ENCODE data around the gene CDY1B.
"Not testable (repeated sequence)": the region's sequence is repeated elsewhere in the genome, so short reads cannot be mapped to it uniquely, and the experiment has no call there.

Gene CDY1B, protein sequence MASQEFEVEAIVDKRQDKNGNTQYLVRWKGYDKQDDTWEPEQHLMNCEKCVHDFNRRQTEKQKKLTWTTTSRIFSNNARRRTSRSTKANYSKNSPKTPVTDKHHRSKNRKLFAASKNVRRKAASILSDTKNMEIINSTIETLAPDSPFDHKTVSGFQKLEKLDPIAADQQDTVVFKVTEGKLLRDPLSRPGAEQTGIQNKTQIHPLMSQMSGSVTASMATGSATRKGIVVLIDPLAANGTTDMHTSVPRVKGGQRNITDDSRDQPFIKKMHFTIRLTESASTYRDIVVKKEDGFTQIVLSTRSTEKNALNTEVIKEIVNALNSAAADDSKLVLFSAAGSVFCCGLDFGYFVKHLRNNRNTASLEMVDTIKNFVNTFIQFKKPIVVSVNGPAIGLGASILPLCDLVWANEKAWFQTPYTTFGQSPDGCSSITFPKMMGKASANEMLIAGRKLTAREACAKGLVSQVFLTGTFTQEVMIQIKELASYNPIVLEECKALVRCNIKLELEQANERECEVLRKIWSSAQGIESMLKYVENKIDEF

DNA sequence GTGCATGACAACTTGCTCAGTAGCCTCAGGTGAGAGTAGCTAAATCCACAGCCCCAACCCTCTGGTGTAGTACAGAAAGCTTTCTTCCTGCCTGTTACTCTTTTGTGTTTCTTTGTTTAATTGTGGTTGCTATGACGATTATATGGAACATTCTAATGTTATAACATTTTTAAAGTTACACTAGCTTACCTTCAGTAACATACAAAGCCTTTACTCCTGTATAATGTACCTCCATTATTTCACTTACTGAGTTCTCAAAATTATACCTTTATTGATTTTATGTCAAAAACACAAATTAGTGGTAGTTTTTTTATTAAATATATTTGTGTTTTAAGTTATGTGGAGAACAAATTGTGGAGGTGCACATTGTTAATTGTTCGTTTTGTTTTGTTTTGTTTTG is at the start of gene CDY1B:
TSS of gene CDY1B (minus strand) at position 101 of the 400 bp plus-strand sequence. CDS start 331 bp downstream, outside the sequence.
- not testable (repeated sequence) for H3K4me3 ChIP-seq (replicated peaks; ENCODE audit: low read depth, low read length); DNase-seq (ENCODE audit: low read depth)

DNA sequence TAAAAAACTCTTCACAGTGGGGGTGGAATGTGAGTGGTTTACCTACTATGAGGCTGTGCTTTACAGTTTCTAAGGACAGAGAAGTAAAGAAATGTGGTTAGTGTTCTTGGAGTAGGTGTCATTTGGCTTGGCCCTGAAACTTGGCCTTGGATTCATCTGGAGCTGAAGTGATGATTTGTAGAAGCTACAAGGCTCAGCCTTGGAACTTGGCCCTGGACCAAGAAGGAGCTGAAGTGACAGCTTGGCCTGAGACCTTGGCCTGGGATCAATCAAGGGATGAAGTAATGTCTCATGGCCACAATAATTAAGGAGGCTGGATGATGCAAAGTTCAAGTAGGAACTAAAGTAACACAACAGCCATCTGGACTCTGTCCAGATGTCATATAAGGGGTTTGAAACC is 1.7 kb upstream of the CDY1B start:
- not testable (repeated sequence) for DNase-seq (ENCODE audit: low read depth); H3K4me3 ChIP-seq (replicated peaks; ENCODE audit: low read depth, low read length)

DNA sequence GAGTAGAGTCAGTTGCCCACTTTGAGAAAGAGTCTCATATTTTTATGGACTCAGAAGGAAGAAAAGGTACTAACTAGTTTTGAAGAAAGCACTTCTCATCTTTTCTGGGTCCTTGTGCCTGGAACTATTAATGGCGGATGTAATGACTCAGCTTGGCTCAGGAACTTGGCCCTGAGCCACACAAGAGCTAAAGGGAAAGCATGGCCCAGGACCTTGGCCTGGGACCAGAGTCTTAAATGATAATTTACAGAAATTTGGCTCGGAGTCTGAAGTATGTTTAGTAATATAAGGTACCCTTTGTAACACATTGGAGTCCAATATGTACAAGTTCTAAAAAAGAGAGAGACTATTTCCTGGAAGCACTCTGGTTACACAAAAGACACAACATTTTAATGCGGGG is 4.6 kb downstream of the CDY1B start:
- H3K4me3 ChIP-seq (replicated peaks; ENCODE audit: low read depth, low read length); DNase-seq (ENCODE audit: low read depth): not testable (repeated sequence)

DNA sequence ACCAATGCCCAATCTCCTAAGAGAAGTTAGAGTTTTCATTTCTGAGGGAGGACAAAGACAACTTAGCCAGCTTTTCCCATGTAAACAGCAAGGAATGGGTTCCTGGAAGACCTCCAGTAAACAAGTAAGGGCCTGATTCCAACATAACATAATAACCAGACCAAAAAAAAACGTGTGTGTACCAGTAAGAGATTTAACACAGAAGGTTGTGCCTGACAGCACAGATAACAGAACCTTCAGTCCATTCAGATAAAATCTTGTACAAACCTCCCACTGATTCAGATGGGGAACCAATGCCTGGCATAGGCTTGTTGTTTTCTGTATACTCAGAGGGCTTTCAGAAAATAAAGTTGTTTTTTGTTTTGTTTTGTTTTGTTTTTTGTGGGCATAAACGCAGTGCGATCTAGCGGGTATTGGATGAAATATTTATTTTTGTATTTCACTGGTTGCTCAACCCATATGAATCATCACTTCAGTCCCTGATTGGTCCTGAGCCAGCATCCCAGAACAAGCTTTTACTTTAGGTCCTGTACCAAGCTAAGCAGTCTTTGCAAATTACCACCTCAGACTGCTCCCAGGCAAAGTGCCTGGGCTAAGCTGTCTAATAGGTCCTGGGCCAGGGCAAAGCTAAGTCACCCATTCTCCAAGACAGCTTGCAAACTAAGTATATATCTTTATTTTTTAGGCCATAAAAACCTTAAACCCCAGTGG is 8.7 kb downstream of the CDY1B start:
- DNase-seq (ENCODE audit: low read depth); H3K4me3 ChIP-seq (replicated peaks; ENCODE audit: low read depth, low read length): not testable (repeated sequence)

DNA sequence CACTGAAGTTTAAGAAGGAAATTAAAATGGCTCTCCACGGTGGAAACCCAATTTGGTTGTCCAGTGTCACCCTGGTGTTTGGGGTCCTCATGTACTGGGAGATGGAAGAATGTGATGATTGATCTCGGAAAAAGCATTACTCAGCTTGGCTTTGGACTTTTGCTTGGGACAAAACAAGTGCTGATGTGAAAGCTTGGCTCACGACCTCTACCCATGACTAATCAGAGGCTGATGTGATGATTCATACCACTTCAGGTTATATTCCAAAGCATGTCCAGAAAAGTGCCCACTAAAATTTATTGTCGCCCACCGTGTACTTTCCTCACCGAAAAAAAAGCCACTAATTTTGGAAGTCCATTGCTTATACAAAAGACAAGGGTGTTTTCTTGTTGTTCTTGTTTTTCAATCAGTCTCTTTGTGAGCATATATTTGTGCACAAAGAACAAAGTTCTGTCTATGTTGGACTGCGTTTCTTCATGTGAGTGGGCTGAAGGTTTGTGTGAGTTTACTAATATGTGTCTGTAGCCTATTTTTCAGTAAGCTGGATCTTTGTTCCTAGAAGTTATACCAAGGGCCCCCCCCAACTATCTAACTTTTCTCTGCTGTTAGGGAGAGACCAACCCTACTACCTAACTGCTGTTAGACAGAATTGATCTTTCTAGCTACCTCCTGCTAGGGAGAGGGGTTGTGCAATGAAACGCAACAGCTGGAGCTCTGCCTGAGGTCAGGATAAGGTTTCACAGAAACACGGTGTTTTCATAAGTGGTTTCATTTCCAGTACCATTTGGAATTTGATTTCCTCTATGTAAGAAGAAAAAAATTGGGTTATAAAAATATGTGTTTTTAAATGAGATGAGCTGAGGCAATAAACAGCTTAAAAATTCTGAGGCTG is 21.4 kb downstream of the CDY1B start:
- DNase-seq (ENCODE audit: low read depth); H3K4me3 ChIP-seq (replicated peaks; ENCODE audit: low read depth, low read length): not testable (repeated sequence)
